ENCODE measurements around the gene ADAMTS12.

DNA sequence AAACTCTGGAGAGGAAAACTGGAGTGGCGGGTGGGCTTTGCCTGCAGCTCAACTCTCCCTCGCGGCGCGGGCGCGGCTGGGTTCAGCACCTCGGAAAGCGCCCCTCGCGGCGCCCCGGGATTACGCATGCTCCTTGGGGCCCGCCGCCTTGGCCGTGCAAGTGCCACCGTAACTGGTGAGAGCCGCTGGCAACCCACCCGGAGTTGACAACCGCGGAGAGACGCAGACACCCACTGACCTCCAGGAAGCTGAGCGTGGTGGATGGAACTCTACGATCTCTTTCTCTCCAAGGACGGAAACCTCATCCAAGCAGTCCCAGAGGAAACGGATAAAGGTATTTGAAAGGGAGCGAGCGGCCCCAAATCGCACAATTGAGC lies 44.2 kb upstream of the ADAMTS12 start:
- TF ChIP-seq, protein P1, sequence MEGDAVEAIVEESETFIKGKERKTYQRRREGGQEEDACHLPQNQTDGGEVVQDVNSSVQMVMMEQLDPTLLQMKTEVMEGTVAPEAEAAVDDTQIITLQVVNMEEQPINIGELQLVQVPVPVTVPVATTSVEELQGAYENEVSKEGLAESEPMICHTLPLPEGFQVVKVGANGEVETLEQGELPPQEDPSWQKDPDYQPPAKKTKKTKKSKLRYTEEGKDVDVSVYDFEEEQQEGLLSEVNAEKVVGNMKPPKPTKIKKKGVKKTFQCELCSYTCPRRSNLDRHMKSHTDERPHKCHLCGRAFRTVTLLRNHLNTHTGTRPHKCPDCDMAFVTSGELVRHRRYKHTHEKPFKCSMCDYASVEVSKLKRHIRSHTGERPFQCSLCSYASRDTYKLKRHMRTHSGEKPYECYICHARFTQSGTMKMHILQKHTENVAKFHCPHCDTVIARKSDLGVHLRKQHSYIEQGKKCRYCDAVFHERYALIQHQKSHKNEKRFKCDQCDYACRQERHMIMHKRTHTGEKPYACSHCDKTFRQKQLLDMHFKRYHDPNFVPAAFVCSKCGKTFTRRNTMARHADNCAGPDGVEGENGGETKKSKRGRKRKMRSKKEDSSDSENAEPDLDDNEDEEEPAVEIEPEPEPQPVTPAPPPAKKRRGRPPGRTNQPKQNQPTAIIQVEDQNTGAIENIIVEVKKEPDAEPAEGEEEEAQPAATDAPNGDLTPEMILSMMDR (IDR thresholded peaks at IDR 0.05): peak; percentile 9 to 26 (median 18)
- TF ChIP-seq POLR2A (IDR thresholded peaks at IDR 0.05): no peak
